ENCODE measurements around the gene KAT7.

Gene KAT7

DNA sequence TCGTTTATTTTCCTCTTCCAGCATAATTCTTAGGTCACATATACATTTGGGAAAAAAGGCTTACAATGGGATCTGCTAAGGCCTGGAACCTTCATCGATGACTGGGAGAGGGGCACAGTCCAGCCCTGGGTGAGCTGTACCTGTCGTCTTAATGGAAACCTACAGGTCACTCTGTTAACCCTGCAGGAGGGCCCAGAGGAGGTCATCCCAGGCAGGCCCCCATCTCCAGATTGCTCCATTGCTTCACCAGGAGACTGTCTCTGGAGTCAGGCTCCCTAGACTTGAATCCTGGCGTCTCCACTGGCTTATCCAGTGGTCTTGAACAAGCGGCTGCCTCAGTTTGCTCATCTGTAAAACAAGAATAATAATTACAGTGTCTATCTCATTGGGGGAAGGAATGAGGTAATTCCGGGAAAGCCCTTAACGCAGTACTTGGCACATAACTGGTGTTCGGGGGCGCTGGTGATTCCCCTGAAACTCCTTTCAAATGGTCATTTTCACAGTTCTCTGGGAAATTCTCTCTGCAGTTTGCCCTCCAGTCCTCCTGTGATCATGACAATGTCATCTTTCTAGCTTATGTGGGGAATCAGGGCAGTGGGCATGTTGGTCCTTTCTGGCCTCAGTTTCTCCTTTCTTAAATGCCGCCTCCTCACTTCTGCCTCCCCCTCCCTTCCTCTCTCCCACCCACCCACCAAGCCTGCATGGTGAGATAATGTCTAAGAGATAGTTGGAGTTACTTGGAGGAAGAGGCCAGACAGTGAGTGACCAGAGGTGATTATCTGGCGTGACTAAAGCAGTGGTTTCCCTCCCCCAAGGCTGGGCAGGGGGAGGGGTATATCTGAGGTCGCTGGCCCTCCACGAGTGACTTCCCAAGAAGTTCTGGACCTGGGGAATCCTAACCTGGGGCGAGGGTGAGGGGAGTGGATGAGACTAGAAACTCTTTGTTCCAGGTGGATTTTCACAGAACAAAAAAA lies 90.7 kb downstream of the KAT7 start:
- no peaks in the 10 kb centered on the region for H3K36me3 ChIP-seq
- H3K27me3 ChIP-seq (ENCODE audit: insufficient read depth, low read depth, severe bottlenecking): no peaks in the 10 kb centered on the region
- TF ChIP-seq, protein P1, sequence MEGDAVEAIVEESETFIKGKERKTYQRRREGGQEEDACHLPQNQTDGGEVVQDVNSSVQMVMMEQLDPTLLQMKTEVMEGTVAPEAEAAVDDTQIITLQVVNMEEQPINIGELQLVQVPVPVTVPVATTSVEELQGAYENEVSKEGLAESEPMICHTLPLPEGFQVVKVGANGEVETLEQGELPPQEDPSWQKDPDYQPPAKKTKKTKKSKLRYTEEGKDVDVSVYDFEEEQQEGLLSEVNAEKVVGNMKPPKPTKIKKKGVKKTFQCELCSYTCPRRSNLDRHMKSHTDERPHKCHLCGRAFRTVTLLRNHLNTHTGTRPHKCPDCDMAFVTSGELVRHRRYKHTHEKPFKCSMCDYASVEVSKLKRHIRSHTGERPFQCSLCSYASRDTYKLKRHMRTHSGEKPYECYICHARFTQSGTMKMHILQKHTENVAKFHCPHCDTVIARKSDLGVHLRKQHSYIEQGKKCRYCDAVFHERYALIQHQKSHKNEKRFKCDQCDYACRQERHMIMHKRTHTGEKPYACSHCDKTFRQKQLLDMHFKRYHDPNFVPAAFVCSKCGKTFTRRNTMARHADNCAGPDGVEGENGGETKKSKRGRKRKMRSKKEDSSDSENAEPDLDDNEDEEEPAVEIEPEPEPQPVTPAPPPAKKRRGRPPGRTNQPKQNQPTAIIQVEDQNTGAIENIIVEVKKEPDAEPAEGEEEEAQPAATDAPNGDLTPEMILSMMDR (IDR thresholded peaks at IDR 0.05; ENCODE audit: low read depth, low read length): no peak
- H3K9me3 ChIP-seq (ENCODE audit: severe bottlenecking): no peaks in the 10 kb centered on the region
- no peak for DNase-seq
- H3K27ac ChIP-seq: no peak overlapping the region
- no peak overlapping the region for H3K4me3 ChIP-seq (ENCODE audit: low read depth, low read length)

DNA sequence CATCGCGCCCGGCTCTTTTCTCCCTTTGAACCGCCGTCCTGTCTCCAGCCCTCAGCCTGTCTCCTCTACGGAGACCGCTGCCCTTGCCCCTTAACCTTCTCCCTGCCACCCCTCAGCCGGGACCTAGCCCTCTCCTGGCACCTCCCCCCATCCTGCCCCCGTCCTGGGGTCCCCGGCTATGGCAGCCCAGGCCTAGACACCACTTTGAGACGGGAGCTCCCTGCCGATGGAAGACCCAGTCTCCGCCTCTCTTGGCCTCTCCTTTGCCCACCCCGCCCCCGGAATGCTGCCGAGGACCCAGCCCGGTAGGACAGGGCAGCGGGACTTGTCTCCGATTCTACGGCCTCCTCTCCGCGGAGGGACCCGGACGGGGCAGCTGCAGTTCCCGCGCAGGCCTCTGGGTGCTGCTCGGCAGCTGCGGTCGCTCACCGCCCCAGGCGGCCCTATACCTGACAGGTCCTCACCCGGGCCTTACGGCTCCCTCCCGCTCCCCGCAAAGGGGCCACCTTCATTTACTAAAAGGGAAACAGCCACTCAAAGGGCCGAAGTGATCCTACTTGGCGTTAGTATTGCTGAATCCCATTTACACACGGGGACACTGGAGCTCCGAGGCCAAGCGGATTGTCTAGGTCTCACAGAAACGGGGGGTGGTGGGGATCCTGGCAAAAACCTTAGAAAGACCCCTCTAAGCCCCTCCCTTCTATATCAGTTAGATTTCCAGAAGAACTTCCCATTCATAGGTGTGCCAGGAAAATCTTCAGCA lies 92.0 kb downstream of the KAT7 start:
- Histone ChIP-seq H3K9me3 (ENCODE audit: severe bottlenecking) (no peaks in the 10 kb centered on the region), H3K27ac (no peak overlapping the region), H3K4me3 (ENCODE audit: low read depth, low read length) (peak overlapping the region; percentile 15), H3K36me3 (no peaks in the 10 kb centered on the region), H3K27me3 (ENCODE audit: insufficient read depth, low read depth, severe bottlenecking) (no peaks in the 10 kb centered on the region)
- TF ChIP-seq, protein P1 (IDR thresholded peaks at IDR 0.05; ENCODE audit: low read depth, low read length): peak; percentile 99
- peak; percentile 91 for DNase-seq

DNA sequence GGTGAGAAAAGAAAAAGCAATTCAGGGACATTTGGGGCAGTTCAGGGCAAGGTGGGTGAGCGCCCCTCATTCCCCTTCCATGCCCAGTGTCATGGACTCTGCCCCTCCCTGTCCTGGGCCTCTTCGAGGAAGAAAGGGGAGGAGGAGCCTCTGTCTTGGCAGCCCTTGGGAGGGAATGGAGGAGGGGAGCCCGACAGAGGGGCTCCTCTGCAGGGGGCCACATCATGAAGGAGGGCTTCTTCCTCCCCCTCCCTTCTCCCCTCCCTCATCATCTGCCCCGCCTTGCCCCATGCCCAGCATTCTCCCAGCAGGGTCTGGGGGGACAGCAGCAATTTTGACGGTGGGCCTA lies 92.5 kb downstream of the KAT7 start:
- H3K27me3 ChIP-seq (ENCODE audit: insufficient read depth, low read depth, severe bottlenecking): no peaks in the 10 kb centered on the region
- TF ChIP-seq, protein P1 (IDR thresholded peaks at IDR 0.05; ENCODE audit: low read depth, low read length): no peak

DNA sequence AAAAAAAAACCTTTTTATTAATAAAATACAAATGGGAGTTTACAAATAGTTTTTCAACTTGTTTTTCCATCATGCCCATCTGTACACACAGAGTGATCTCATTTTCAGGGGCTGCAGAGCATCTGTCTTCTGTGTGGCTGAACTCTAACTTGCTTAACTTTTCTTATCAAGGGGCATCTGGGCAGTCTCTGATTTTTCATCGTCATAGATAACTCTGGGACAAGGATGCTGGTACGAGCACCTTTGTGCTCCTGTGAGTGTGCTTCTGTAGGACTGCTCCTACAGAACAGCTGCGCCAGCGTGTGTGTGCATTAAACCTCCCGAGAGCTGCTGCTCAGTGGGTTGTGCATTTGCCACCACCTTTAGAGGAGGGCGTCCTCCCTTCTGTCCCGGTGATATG lies 94.0 kb downstream of the KAT7 start:
- H3K4me3 ChIP-seq (ENCODE audit: low read depth, low read length): no peak overlapping the region
- no peak for DNase-seq
- H3K27me3 ChIP-seq (ENCODE audit: insufficient read depth, low read depth, severe bottlenecking): no peaks in the 10 kb centered on the region
- H3K27ac ChIP-seq: no peak overlapping the region
- TF ChIP-seq, protein P1 (IDR thresholded peaks at IDR 0.05; ENCODE audit: low read depth, low read length): no peak
- H3K36me3 ChIP-seq: no peaks in the 10 kb centered on the region
- no peaks in the 10 kb centered on the region for H3K9me3 ChIP-seq (ENCODE audit: severe bottlenecking)

More for the DNA sequence above, 92.5 kb downstream of the KAT7 start:
- H3K27ac ChIP-seq: no peak overlapping the region
- DNase-seq: no peak
- H3K4me3 ChIP-seq (ENCODE audit: low read depth, low read length): no peak overlapping the region
- no peaks in the 10 kb centered on the region for H3K9me3 ChIP-seq (ENCODE audit: severe bottlenecking)
- no peaks in the 10 kb centered on the region for H3K36me3 ChIP-seq
